ENCODE measurements around the gene HPX. TPM values are rescaled to one million over a fixed set of nuclear protein-coding genes. Genes with fewer than 3 reads are reported as not detected.
A peak's percentile ranks its signal among the peaks of the same experiment; 100 is the strongest.
"Not testable (repeated sequence)": the region's sequence is repeated elsewhere in the genome, so short reads cannot be mapped to it uniquely, and the experiment has no call there.

Gene HPX
- total RNA-seq, 4 donors from 2014 or later = 8.7 to 17.6 TPM; not detected in 2

DNA sequence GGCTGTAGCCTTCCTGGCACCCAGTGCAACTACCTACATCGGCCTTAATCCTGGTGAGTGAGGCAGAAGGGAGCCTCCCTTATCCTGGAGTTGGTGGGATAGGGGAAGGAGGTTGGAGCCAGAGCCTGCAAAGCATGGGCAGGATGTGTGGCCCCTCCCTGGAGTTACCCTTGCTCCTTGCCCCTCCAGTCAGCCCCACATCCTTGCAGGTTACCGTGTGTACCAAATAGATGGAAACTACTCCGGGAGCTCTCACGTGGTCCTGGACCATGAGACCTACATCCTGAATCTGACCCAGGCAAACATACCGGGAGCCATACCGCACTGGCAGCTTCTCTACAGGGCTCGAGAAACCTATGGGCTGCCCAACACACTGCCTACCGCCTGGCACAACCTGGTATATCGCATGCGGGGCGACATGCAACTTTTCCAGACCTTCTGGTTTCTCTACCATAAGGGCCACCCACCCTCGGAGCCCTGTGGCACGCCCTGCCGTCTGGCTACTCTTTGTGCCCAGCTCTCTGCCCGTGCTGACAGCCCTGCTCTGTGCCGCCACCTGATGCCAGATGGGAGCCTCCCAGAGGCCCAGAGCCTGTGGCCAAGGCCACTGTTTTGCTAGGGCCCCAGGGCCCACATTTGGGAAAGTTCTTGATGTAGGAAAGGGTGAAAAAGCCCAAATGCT is 46.7 kb downstream of the HPX start:
- Histone ChIP-seq H3K9me3 (no peaks in the 10 kb centered on the region), H3K27ac (peak overlapping the region in 1 of 4 donors; percentile 91), H3K36me3 (peaks cover 0 to 33% of the 10 kb centered on the region in 2 donors), H3K4me3 (no peak overlapping the region), H3K27me3 (no peaks in the 10 kb centered on the region), H3K4me1 (peaks cover 14 to 17% of the 10 kb centered on the region in 2 donors)
- DNase-seq (no peak), ATAC-seq (no peak)
- no peak for TF ChIP-seq POLR2A (IDR thresholded peaks at IDR 0.05)
- TF ChIP-seq, protein P1, sequence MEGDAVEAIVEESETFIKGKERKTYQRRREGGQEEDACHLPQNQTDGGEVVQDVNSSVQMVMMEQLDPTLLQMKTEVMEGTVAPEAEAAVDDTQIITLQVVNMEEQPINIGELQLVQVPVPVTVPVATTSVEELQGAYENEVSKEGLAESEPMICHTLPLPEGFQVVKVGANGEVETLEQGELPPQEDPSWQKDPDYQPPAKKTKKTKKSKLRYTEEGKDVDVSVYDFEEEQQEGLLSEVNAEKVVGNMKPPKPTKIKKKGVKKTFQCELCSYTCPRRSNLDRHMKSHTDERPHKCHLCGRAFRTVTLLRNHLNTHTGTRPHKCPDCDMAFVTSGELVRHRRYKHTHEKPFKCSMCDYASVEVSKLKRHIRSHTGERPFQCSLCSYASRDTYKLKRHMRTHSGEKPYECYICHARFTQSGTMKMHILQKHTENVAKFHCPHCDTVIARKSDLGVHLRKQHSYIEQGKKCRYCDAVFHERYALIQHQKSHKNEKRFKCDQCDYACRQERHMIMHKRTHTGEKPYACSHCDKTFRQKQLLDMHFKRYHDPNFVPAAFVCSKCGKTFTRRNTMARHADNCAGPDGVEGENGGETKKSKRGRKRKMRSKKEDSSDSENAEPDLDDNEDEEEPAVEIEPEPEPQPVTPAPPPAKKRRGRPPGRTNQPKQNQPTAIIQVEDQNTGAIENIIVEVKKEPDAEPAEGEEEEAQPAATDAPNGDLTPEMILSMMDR (IDR thresholded peaks at IDR 0.05 in 4 of 5, conservative IDR thresholded peaks at IDR 0.05 in 1 of 5) = no peak
- in situ Hi-C loops (cut with MboI; ENCODE audit: low sequenced_read_pairs in 4 of 4) (no loop called here), intact Hi-C loops (cut with DNase I; ENCODE audit: low total_unique reads) (loop anchor here (5.0 to 10.0 kb wide), 3 partner anchors 208 to 601 kb away; partner anchors contain the start of genes ILK, RRP8 and TPP1)

DNA sequence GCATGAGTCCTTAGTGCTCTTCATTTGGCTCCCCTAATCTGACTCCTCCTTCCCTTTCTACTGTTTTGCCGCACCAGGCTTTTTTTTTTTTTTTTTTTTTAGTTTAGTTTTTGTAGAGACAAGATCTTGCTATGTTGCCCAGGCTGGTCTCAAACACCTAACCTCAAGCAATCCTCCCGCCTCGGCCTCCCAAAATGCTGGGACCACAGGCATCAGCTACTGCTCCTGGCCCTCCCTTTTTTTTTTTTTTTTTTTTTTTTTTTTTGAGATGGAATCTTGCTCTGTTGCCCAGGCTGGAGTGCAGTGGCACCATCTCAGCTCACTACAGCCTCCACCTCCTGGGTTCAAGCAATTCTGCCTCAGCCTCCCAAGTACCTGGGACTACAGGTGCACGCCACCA is 48.5 kb downstream of the HPX start:
- H3K4me3 ChIP-seq; ATAC-seq; in situ Hi-C loops (cut with MboI; ENCODE audit: low sequenced_read_pairs in 4 of 4); DNase-seq; H3K27me3 ChIP-seq; H3K9me3 ChIP-seq: not testable (repeated sequence)
- intact Hi-C loops (cut with DNase I; ENCODE audit: low total_unique reads) = loop anchor here (5.0 to 10.0 kb wide), 3 partner anchors 210 to 603 kb away; partner anchors contain the start of genes ILK, RRP8 and TPP1
- Histone ChIP-seq H3K36me3 (peaks cover 0 to 33% of the 10 kb centered on the region in 2 donors), H3K4me1 (peaks cover 16 to 17% of the 10 kb centered on the region in 2 donors), H3K27ac (peak overlapping the region in 3 of 4 donors; percentile 90 to 97 (median 91))

DNA sequence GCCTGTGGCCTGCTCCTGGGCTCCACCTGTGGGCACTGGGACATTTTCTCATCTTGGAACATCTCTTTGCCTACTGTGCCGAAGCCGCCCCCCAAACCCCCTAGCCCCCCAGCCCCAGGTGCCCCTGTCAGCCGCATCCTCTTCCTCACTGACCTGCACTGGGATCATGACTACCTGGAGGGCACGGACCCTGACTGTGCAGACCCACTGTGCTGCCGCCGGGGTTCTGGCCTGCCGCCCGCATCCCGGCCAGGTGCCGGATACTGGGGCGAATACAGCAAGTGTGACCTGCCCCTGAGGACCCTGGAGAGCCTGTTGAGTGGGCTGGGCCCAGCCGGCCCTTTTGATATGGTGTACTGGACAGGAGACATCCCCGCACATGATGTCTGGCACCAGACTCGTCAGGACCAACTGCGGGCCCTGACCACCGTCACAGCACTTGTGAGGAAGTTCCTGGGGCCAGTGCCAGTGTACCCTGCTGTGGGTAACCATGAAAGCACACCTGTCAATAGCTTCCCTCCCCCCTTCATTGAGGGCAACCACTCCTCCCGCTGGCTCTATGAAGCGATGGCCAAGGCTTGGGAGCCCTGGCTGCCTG is 49.2 kb downstream of the HPX start:
- TF ChIP-seq, protein P1 (IDR thresholded peaks at IDR 0.05 in 4 of 5, conservative IDR thresholded peaks at IDR 0.05 in 1 of 5) = no peak
- no peak for TF ChIP-seq POLR2A (IDR thresholded peaks at IDR 0.05)
- intact Hi-C loops (cut with DNase I; ENCODE audit: low total_unique reads) (loop anchor here (2.0 to 10.0 kb wide), 4 partner anchors 81 to 603 kb away; partner anchors contain the start of genes ILK, RRP8, TPP1 and TRIM3), in situ Hi-C loops (cut with MboI; ENCODE audit: low sequenced_read_pairs in 4 of 4) (no loop called here)
- Histone ChIP-seq H3K4me1 (peaks cover 16 to 17% of the 10 kb centered on the region in 2 donors), H3K27ac (peak overlapping the region; percentile 90 to 97 (median 92)), H3K36me3 (peaks cover 0 to 33% of the 10 kb centered on the region in 2 donors), H3K27me3 (no peaks in the 10 kb centered on the region), H3K9me3 (no peaks in the 10 kb centered on the region), H3K4me3 (peak overlapping the region in 2 of 4 donors; percentile 91 to 92)
- ATAC-seq (no peak), DNase-seq (no peak)

DNA sequence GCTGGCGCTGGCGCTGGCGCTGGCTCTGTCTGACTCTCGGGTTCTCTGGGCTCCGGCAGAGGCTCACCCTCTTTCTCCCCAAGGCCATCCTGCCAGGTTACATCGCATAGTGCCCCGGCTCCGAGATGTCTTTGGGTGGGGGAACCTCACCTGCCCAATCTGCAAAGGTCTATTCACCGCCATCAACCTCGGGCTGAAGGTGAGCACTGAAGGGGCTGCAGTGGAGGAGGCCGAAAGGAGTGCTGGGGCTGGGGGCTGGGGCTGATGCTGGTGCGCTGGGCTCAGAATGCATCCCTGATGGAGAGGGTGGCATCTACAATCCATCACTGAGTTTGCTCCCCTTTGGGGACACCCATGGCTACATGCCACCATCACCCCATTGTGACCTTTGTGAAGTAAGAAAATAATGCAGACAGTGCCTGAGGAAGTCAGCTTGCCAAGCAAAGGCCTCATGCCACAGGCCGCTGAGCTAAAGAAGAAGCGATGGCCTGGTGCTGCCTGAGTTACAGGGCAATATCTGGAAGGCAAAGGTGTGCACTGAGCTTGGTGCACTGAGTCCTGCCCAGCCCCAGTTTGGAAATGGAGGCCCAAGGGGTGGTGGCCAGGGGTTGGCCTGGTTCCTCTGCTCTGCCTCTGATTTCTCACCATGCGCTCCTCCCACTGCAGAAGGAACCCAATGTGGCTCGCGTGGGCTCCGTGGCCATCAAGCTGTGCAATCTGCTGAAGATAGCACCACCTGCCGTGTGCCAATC is 49.9 kb downstream of the HPX start:
- no peaks in the 10 kb centered on the region for H3K27me3 ChIP-seq
- in situ Hi-C loops (cut with MboI; ENCODE audit: low sequenced_read_pairs in 4 of 4) (no loop called here), intact Hi-C loops (cut with DNase I; ENCODE audit: low total_unique reads) (loop anchor here (1.0 to 10.0 kb wide), 7 partner anchors 28 to 604 kb away; partner anchors contain the start of genes APBB1, ARFIP2, ILK and RRP8)
- peaks cover 0 to 31% of the 10 kb centered on the region in 2 donors for H3K36me3 ChIP-seq
- H3K9me3 ChIP-seq = no peaks in the 10 kb centered on the region
- peak in 1 of 2 donors; percentile 1 for ATAC-seq
- peak overlapping the region; percentile 90 to 97 (median 92) for H3K27ac ChIP-seq
- H3K4me1 ChIP-seq = peaks cover 16 to 17% of the 10 kb centered on the region in 2 donors
- no peak for TF ChIP-seq POLR2A (IDR thresholded peaks at IDR 0.05)
- TF ChIP-seq, protein P1 (IDR thresholded peaks at IDR 0.05 in 4 of 5, conservative IDR thresholded peaks at IDR 0.05 in 1 of 5) = no peak
- DNase-seq = no peak
- H3K4me3 ChIP-seq = peak overlapping the region; percentile 77 to 92 (median 86)
